WTC11 (cell line): ENCODE data around the gene ZNF277. TPM values are rescaled to one million over a fixed set of nuclear protein-coding genes. Genes with fewer than 3 reads are reported as not detected.
A peak's percentile ranks its signal among the peaks of the same experiment; 100 is the strongest.

Experiments used
- ATAC-seq: fragments of 200-7000 bp; cut with Tn5 transposase; 2 replicates; pipeline ENCODE4 v1.10.0; 2021; ENCODE audit warnings: mild to moderate bottlenecking, moderate library complexity
- CTCF ChIA-PET: fragments of 300-600 bp; sonication (Branson Sonifier 250); formaldehyde crosslinking; loops from one replicate; lab custom pipeline; 2021; ENCODE audit warnings: antibody characterized with exemption; lab: Charles Lee
- POLR2A ChIA-PET: fragments of 350-600 bp; sonication (Branson Sonifier 250); formaldehyde crosslinking; loops from one replicate; lab custom pipeline; 2021; ENCODE audit warnings: antibody characterized with exemption; lab: Charles Lee
- DNase-seq: peaks from one replicate; pipeline ENCODE4 v3.0.0; 2021; ENCODE audit warnings: low spot score
- H3K27ac Mint-ChIP-seq: 2 replicates; pipeline ENCODE4 v1.8.0; 2021; ENCODE audit warnings: mixed read lengths
- H3K27me3 Mint-ChIP-seq: 2 replicates; pipeline ENCODE4 v1.8.0; 2021; ENCODE audit warnings: low read depth, mild to moderate bottlenecking, moderate library complexity, mixed read lengths
- H3K36me3 Mint-ChIP-seq: 2 replicates; pipeline ENCODE4 v1.8.0; 2021; ENCODE audit warnings: mixed read lengths
- H3K4me1 Mint-ChIP-seq: 2 replicates; pipeline ENCODE4 v1.8.0; 2022; ENCODE audit warnings: mixed read lengths
- H3K4me3 Mint-ChIP-seq: 2 replicates; pipeline ENCODE4 v1.8.0; 2021; ENCODE audit warnings: mild to moderate bottlenecking, moderate library complexity, mixed read lengths
- H3K9me3 Mint-ChIP-seq: 2 replicates; pipeline ENCODE4 v1.8.0; 2021; ENCODE audit warnings: mixed read lengths
- ETV6 ChIP-seq: sonication (generic); formaldehyde crosslinking; IDR thresholded peaks from 2 replicates; pipeline ENCODE4 v1.8.1; 2022; ENCODE audit warnings: mild to moderate bottlenecking, missing genetic modification reagents
- GTF2I ChIP-seq: fragments of 250-450 bp; sonication (Bioruptor Pico); conservative IDR thresholded peaks from 2 replicates; pipeline ENCODE4 v1.4.0; 2021; ENCODE audit warnings: mild to moderate bottlenecking
- KAT7 ChIP-seq: sonication (generic); formaldehyde crosslinking; IDR thresholded peaks from 2 replicates; pipeline ENCODE4 v1.8.1; 2023; ENCODE audit warnings: missing genetic modification reagents, mild to moderate bottlenecking, borderline replicate concordance
- NR1H2 ChIP-seq: sonication (generic); formaldehyde crosslinking; IDR thresholded peaks from 2 replicates; pipeline ENCODE4 v1.9.0; 2021; ENCODE audit warnings: mild to moderate bottlenecking, moderate library complexity, missing genetic modification reagents
- NR3C1 ChIP-seq: sonication (generic); formaldehyde crosslinking; conservative IDR thresholded peaks from 2 replicates; pipeline ENCODE4 v1.8.1; 2023; ENCODE audit warnings: low read depth, mild to moderate bottlenecking, missing genetic modification reagents
- OVOL2 ChIP-seq: fragments of 250-450 bp; sonication (Bioruptor Pico); IDR thresholded peaks from 2 replicates; pipeline ENCODE4 v1.9.0; 2021; ENCODE audit warnings: mild to moderate bottlenecking, borderline replicate concordance
- SMAD3 ChIP-seq: sonication (generic); formaldehyde crosslinking; IDR thresholded peaks from 2 replicates; pipeline ENCODE4 v1.8.0; 2022; ENCODE audit warnings: missing genetic modification reagents, mild to moderate bottlenecking, borderline replicate concordance
- TCF7 ChIP-seq: sonication (generic); formaldehyde crosslinking; IDR thresholded peaks from 2 replicates; pipeline ENCODE4 v1.8.0; 2022; ENCODE audit warnings: mild to moderate bottlenecking, low read depth, missing genetic modification reagents, moderate library complexity
- TP53 ChIP-seq: sonication (generic); formaldehyde crosslinking; IDR thresholded peaks from 2 replicates; pipeline ENCODE4 v1.8.1; 2023; ENCODE audit warnings: mild to moderate bottlenecking, missing genetic modification reagents
- ZNF138 ChIP-seq: sonication (generic); formaldehyde crosslinking; conservative IDR thresholded peaks from 2 replicates; pipeline ENCODE4 v1.8.1; 2022; ENCODE audit warnings: mild to moderate bottlenecking, moderate library complexity, missing genetic modification reagents
- total RNA-seq: library from RNA; stranded (reverse); gene quantifications from 3 replicates; pipeline ENCODE4 v1.2.3, GENCODE V29; 2021
- TF ChIP-seq, protein P1 (sequence below): sonication (generic); formaldehyde crosslinking; IDR thresholded peaks from 2 replicates; pipeline ENCODE4 v1.8.0; 2023; ENCODE audit warnings: mild to moderate bottlenecking, missing genetic modification reagents
- TF ChIP-seq, protein P2 (sequence below): fragments of 250-450 bp; sonication (Bioruptor Pico); IDR thresholded peaks from 2 replicates; pipeline ENCODE4 v2.1.2; 2022; ENCODE audit warnings: mild to moderate bottlenecking, moderate library complexity
- TF ChIP-seq, protein P3 (sequence below): sonication (generic); formaldehyde crosslinking; IDR thresholded peaks from 2 replicates; pipeline ENCODE4 v1.8.1; 2022; ENCODE audit warnings: low read depth, missing genetic modification reagents, borderline replicate concordance
- TF ChIP-seq, protein P4 (sequence below): sonication (generic); formaldehyde crosslinking; IDR thresholded peaks from 2 replicates; pipeline ENCODE4 v1.8.0; 2022; ENCODE audit warnings: mild to moderate bottlenecking, missing genetic modification reagents
- TF ChIP-seq, protein P5 (sequence below): sonication (generic); formaldehyde crosslinking; IDR thresholded peaks from 2 replicates; pipeline ENCODE4 v1.8.1; 2022; ENCODE audit warnings: low read depth, mild to moderate bottlenecking, moderate library complexity, missing genetic modification reagents, borderline replicate concordance
- TF ChIP-seq, protein P6 (sequence below): sonication (generic); formaldehyde crosslinking; IDR thresholded peaks from 2 replicates; pipeline ENCODE4 v1.8.0; 2022; ENCODE audit warnings: mild to moderate bottlenecking, missing genetic modification reagents
- TF ChIP-seq, protein P7 (sequence below): sonication (generic); formaldehyde crosslinking; IDR thresholded peaks from 2 replicates; pipeline ENCODE4 v1.8.0; 2023; ENCODE audit warnings: missing genetic modification reagents, mild to moderate bottlenecking, borderline replicate concordance

Gene ZNF277
- total RNA-seq, 1 experiment from 2014 or later = 22.5 TPM

DNA sequence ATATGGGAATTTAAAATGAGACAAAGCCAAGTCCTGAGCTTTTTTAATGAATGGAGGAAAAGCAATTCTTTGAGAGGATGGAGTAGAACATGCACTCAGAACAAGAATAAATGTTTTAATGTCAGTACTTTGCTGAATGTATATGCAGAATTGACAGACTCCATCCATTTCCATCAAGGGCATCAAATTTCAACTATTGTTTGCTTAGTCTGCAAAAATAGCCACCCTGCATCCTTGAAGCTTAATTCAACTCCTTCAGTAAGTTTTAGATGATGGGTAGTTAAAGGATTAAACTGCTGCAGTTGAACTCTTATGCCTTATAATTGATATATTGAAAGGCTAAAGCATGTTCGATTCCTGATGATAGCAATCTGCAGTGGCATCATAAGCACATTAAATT is 144.1 kb downstream of the ZNF277 start (continued):
- TF ChIP-seq, protein P1, sequence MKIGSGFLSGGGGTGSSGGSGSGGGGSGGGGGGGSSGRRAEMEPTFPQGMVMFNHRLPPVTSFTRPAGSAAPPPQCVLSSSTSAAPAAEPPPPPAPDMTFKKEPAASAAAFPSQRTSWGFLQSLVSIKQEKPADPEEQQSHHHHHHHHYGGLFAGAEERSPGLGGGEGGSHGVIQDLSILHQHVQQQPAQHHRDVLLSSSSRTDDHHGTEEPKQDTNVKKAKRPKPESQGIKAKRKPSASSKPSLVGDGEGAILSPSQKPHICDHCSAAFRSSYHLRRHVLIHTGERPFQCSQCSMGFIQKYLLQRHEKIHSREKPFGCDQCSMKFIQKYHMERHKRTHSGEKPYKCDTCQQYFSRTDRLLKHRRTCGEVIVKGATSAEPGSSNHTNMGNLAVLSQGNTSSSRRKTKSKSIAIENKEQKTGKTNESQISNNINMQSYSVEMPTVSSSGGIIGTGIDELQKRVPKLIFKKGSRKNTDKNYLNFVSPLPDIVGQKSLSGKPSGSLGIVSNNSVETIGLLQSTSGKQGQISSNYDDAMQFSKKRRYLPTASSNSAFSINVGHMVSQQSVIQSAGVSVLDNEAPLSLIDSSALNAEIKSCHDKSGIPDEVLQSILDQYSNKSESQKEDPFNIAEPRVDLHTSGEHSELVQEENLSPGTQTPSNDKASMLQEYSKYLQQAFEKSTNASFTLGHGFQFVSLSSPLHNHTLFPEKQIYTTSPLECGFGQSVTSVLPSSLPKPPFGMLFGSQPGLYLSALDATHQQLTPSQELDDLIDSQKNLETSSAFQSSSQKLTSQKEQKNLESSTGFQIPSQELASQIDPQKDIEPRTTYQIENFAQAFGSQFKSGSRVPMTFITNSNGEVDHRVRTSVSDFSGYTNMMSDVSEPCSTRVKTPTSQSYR (CRISPR knock-in tag) = no peak
- TF ChIP-seq, protein P2, sequence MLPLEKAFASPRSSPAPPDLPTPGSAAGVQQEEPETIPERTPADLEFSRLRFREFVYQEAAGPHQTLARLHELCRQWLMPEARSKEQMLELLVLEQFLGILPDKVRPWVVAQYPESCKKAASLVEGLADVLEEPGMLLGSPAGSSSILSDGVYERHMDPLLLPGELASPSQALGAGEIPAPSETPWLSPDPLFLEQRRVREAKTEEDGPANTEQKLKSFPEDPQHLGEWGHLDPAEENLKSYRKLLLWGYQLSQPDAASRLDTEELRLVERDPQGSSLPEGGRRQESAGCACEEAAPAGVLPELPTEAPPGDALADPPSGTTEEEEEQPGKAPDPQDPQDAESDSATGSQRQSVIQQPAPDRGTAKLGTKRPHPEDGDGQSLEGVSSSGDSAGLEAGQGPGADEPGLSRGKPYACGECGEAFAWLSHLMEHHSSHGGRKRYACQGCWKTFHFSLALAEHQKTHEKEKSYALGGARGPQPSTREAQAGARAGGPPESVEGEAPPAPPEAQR (CRISPR knock-in tag) = no peak
- TF ChIP-seq NR1H2 (CRISPR knock-in tag) = no peak
- TF ChIP-seq, protein P3, sequence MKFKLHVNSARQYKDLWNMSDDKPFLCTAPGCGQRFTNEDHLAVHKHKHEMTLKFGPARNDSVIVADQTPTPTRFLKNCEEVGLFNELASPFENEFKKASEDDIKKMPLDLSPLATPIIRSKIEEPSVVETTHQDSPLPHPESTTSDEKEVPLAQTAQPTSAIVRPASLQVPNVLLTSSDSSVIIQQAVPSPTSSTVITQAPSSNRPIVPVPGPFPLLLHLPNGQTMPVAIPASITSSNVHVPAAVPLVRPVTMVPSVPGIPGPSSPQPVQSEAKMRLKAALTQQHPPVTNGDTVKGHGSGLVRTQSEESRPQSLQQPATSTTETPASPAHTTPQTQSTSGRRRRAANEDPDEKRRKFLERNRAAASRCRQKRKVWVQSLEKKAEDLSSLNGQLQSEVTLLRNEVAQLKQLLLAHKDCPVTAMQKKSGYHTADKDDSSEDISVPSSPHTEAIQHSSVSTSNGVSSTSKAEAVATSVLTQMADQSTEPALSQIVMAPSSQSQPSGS (CRISPR knock-in tag) = no peak

DNA sequence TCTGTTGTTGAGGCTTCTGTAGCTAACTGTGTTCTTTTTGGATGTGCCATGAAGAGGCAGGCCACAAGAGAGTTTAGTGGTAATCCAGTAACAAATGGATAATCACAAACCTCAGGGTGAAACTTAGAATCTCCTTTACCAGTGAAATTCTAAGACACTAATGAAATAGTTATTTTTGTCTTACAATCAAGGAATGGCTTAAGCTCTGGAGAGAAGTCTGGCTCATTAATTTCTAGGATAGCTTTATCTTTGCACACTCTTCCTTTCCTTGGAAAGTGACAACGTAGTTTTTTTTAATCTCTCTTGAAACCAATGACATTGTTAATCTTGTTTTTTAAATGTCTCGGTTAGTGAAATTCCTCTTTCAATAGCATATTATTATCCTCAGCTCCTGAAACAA is 150.1 kb downstream of the ZNF277 start:
- Mint-ChIP-seq H3K36me3 (no peaks in the 10 kb centered on the region), H3K4me1 (no peaks in the 10 kb centered on the region), H3K4me3 (no peak overlapping the region), H3K9me3 (peaks cover 16% of the 10 kb centered on the region), H3K27ac (no peak overlapping the region), H3K27me3 (no peaks in the 10 kb centered on the region)
- ChIA-PET CTCF (interaction anchor here (1.0 to 1.5 kb wide), 4 partner anchors 25 to 501 kb away, joined by 3 to 6 read pairs (median 3); no protein-coding TSS in a partner anchor), POLR2A (interaction anchor here (0.7 kb wide), 1 partner anchor 154 kb away, joined by 3 read pairs; no protein-coding TSS in a partner anchor)
- TF ChIP-seq, protein P3 (CRISPR knock-in tag) = no peak
- TF ChIP-seq SMAD3 (CRISPR knock-in tag) (no peak), TP53 (CRISPR knock-in tag) (no peak), OVOL2 (no peak), ZNF138 (CRISPR knock-in tag) (no peak), GTF2I (CRISPR knock-in tag) (no peak), NR3C1 (CRISPR knock-in tag) (no peak)
- TF ChIP-seq, protein P4, sequence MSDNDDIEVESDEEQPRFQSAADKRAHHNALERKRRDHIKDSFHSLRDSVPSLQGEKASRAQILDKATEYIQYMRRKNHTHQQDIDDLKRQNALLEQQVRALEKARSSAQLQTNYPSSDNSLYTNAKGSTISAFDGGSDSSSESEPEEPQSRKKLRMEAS (CRISPR knock-in tag) = no peak
- TF ChIP-seq, protein P5, sequence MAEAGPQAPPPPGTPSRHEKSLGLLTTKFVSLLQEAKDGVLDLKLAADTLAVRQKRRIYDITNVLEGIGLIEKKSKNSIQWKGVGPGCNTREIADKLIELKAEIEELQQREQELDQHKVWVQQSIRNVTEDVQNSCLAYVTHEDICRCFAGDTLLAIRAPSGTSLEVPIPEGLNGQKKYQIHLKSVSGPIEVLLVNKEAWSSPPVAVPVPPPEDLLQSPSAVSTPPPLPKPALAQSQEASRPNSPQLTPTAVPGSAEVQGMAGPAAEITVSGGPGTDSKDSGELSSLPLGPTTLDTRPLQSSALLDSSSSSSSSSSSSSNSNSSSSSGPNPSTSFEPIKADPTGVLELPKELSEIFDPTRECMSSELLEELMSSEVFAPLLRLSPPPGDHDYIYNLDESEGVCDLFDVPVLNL (CRISPR knock-in tag) = no peak
- no peak for ATAC-seq
- DNase-seq = no peak

DNA sequence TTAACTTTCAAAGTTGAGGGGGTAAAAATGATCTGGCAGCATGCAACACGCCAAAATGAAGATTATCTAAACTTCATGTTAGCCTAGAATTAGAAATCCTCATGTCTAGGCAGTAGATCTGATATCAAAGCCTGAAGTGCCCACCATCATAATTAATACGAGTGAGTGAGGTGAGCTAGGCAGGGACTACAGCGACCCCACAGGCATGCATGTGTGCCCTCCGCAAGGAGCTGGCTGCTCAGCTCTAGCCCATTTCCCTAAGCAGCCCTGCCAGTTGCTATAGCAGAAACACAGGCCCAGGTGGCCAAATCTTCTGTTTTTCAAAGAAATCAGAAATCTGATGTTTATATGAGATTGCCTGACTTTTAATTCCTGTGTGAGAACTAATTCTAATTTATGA is 150.6 kb downstream of the ZNF277 start:
- peaks cover 16% of the 10 kb centered on the region for H3K9me3 Mint-ChIP-seq
- ChIA-PET POLR2A (interaction anchor here (0.7 kb wide), 1 partner anchor 154 kb away, joined by 3 read pairs; no protein-coding TSS in a partner anchor), CTCF (interaction anchor here (0.6 to 1.5 kb wide), 6 partner anchors 24 to 600 kb away, joined by 3 to 6 read pairs (median 3); no protein-coding TSS in a partner anchor)
- no peak overlapping the region for H3K27ac Mint-ChIP-seq
- ATAC-seq (peak; percentile 94), DNase-seq (peak; percentile 21)
- H3K4me3 Mint-ChIP-seq = no peak overlapping the region
- no peaks in the 10 kb centered on the region for H3K27me3 Mint-ChIP-seq
- H3K36me3 Mint-ChIP-seq = no peaks in the 10 kb centered on the region
- peaks cover under 1% of the 10 kb centered on the region; the same call in 1 of the 2 replicates for H3K4me1 Mint-ChIP-seq
- TF ChIP-seq, protein P4 (CRISPR knock-in tag) = no peak
- TF ChIP-seq TCF7 (CRISPR knock-in tag) (no peak), ETV6 (CRISPR knock-in tag) (no peak), KAT7 (no peak)
- TF ChIP-seq, protein P6, sequence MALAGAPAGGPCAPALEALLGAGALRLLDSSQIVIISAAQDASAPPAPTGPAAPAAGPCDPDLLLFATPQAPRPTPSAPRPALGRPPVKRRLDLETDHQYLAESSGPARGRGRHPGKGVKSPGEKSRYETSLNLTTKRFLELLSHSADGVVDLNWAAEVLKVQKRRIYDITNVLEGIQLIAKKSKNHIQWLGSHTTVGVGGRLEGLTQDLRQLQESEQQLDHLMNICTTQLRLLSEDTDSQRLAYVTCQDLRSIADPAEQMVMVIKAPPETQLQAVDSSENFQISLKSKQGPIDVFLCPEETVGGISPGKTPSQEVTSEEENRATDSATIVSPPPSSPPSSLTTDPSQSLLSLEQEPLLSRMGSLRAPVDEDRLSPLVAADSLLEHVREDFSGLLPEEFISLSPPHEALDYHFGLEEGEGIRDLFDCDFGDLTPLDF (CRISPR knock-in tag) = no peak
- TF ChIP-seq, protein P7, sequence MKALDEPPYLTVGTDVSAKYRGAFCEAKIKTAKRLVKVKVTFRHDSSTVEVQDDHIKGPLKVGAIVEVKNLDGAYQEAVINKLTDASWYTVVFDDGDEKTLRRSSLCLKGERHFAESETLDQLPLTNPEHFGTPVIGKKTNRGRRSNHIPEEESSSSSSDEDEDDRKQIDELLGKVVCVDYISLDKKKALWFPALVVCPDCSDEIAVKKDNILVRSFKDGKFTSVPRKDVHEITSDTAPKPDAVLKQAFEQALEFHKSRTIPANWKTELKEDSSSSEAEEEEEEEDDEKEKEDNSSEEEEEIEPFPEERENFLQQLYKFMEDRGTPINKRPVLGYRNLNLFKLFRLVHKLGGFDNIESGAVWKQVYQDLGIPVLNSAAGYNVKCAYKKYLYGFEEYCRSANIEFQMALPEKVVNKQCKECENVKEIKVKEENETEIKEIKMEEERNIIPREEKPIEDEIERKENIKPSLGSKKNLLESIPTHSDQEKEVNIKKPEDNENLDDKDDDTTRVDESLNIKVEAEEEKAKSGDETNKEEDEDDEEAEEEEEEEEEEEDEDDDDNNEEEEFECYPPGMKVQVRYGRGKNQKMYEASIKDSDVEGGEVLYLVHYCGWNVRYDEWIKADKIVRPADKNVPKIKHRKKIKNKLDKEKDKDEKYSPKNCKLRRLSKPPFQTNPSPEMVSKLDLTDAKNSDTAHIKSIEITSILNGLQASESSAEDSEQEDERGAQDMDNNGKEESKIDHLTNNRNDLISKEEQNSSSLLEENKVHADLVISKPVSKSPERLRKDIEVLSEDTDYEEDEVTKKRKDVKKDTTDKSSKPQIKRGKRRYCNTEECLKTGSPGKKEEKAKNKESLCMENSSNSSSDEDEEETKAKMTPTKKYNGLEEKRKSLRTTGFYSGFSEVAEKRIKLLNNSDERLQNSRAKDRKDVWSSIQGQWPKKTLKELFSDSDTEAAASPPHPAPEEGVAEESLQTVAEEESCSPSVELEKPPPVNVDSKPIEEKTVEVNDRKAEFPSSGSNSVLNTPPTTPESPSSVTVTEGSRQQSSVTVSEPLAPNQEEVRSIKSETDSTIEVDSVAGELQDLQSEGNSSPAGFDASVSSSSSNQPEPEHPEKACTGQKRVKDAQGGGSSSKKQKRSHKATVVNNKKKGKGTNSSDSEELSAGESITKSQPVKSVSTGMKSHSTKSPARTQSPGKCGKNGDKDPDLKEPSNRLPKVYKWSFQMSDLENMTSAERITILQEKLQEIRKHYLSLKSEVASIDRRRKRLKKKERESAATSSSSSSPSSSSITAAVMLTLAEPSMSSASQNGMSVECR (CRISPR knock-in tag) = no peak
